Smooth muscle cell (in vitro differentiated cells): ENCODE data around the gene ID3. TPM values are rescaled to one million over a fixed set of nuclear protein-coding genes. Genes with fewer than 3 reads are reported as not detected.

Source experiments
- DNase-seq: peaks from one replicate; lab custom pipeline; 2025; ENCODE audit not compliant: unreplicated experiment; lab: John Stamatoyannopoulos, UW
- H2AFZ ChIP-seq: fragments of 200-600 bp; sonication (generic); 2 replicates; pipeline ENCODE4 v1.6.0; 2016; ENCODE audit warnings: antibody characterized with exemption, low read depth, mild to moderate bottlenecking
- H3F3A ChIP-seq: fragments of 200-600 bp; sonication (generic); 2 replicates; pipeline ENCODE4 v1.6.0; 2017; ENCODE audit warnings: antibody characterized with exemption, low read depth
- H3K27ac ChIP-seq: fragments of 200-600 bp; sonication (generic); 2 replicates; pipeline ENCODE4 v1.5.1; 2016; ENCODE audit warnings: low read depth, mild to moderate bottlenecking
- H3K27me3 ChIP-seq: fragments of 200-600 bp; sonication (generic); 2 replicates; pipeline ENCODE4 v1.6.1; 2016; ENCODE audit warnings: low read depth, mild to moderate bottlenecking
- H3K36me3 ChIP-seq: fragments of 200-600 bp; sonication (generic); 2 replicates; pipeline ENCODE4 v1.5.1; 2016; ENCODE audit warnings: low read depth
- H3K4me1 ChIP-seq: fragments of 200-600 bp; sonication (generic); 2 replicates; pipeline ENCODE4 v1.5.1; 2016; ENCODE audit warnings: low read depth
- H3K4me2 ChIP-seq: fragments of 200-600 bp; sonication (generic); 2 replicates; pipeline ENCODE4 v1.6.0; 2016; ENCODE audit warnings: mild to moderate bottlenecking
- H3K4me3 ChIP-seq: fragments of 200-600 bp; sonication (generic); 2 replicates; pipeline ENCODE4 v1.5.1; 2016; ENCODE audit warnings: mild to moderate bottlenecking
- H3K79me2 ChIP-seq: fragments of 200-600 bp; sonication (generic); 2 replicates; pipeline ENCODE4 v1.6.0; 2016; ENCODE audit warnings: low read depth, mild to moderate bottlenecking
- H3K9ac ChIP-seq: fragments of 200-600 bp; sonication (generic); 2 replicates; pipeline ENCODE4 v1.6.0; 2016; ENCODE audit warnings: low read depth
- H3K9me3 ChIP-seq: fragments of 200-600 bp; sonication (generic); replicated peaks from 2 replicates; pipeline ENCODE4 v1.5.1; 2016; ENCODE audit warnings: low read depth
- H4K20me1 ChIP-seq: fragments of 200-600 bp; sonication (generic); 2 replicates; pipeline ENCODE4 v1.6.0; 2016; ENCODE audit warnings: low read depth
- CTCF ChIP-seq: fragments of 200-600 bp; sonication (generic); IDR thresholded peaks from 2 replicates; pipeline ENCODE4 v1.5.1; 2017; ENCODE audit warnings: borderline replicate concordance, mild to moderate bottlenecking, antibody characterized with exemption; ENCODE audit not compliant: insufficient read depth, poor library complexity, severe bottlenecking
- WGBS: methylation state at CpG from one replicate; pipeline ENCODE4 v1.1.7; 2016; ENCODE audit warnings: low lambda C conversion rate; 5-methylcytosine and 5-hydroxymethylcytosine counted together
- polyA plus RNA-seq: library from polyadenylated mRNA; unstranded; fragments of >200 nt; fragmentation: Nextera tagmentation; extraction: Ambion mirVana; gene quantifications from 2 replicates; pipeline ENCODE4 v1.2.1, GENCODE V29; 2016
- total RNA-seq: library from RNA; depleted of rRNA; stranded (reverse); fragments of >200 nt; gene quantifications from 2 replicates; pipeline ENCODE4 v1.2.3, GENCODE V29; 2014

Gene ID3
- total and polyA plus RNA-seq, 2 experiments from 2014 or later, result 752 to 929 TPM

GRCh38 chr1:23577056-23578004, 18.0 kb upstream of the ID3 start:
- Histone ChIP-seq H3F3A (peaks cover 42% of the 10 kb centered on the region), H3K27ac (peak overlapping the region; percentile 95), H3K9ac (peak overlapping the region; percentile 52), H4K20me1 (no peaks in the 10 kb centered on the region), H3K27me3 (no peaks in the 10 kb centered on the region), H3K4me2 (peak overlapping the region; percentile 78), H3K79me2 (no peaks in the 10 kb centered on the region), H3K4me1 (peaks cover 30% of the 10 kb centered on the region), H3K9me3 (no peaks in the 10 kb centered on the region), H3K4me3 (peak overlapping the region; percentile 14), H2AFZ (no peak overlapping the region), H3K36me3 (no peaks in the 10 kb centered on the region)
- no peak for TF ChIP-seq CTCF
- DNase-seq, result no peak
- 4% methylated on average over 11 of the region's 11 CpGs for WGBS

- WGBS, result 73% methylated on average over 7 of the region's 7 CpGs
- no peak overlapping the region for H2AFZ ChIP-seq
- no peak for DNase-seq
- H3F3A ChIP-seq, result peaks cover 42% of the 10 kb centered on the region
- peak overlapping the region; percentile 14 for H3K4me3 ChIP-seq
- H3K4me2 ChIP-seq, result peak overlapping the region; percentile 78
- H4K20me1 ChIP-seq, result no peaks in the 10 kb centered on the region
- H3K27me3 ChIP-seq, result no peaks in the 10 kb centered on the region
- H3K4me1 ChIP-seq, result peaks cover 30% of the 10 kb centered on the region
- no peaks in the 10 kb centered on the region for H3K9me3 ChIP-seq
- no peaks in the 10 kb centered on the region for H3K36me3 ChIP-seq
- no peaks in the 10 kb centered on the region for H3K79me2 ChIP-seq
- TF ChIP-seq CTCF, result no peak
- peak overlapping the region; percentile 95 for H3K27ac ChIP-seq
- peak overlapping the region; percentile 52 for H3K9ac ChIP-seq
Observed at GRCh38 chr1:23576338-23577055, 17.2 kb upstream of the ID3 start.

GRCh38 chr1:23575226-23575810, 16.0 kb upstream of the ID3 start:
- H3K36me3 ChIP-seq, result no peaks in the 10 kb centered on the region

More at GRCh38 chr1:23575226-23575810, 16.0 kb upstream of the ID3 start:
- Histone ChIP-seq H3K79me2 (no peaks in the 10 kb centered on the region), H3K4me3 (no peak overlapping the region), H3K9ac (no peak overlapping the region), H3K27ac (peak overlapping the region; percentile 95), H3K27me3 (no peaks in the 10 kb centered on the region), H3K4me1 (peaks cover 24% of the 10 kb centered on the region), H4K20me1 (no peaks in the 10 kb centered on the region), H3F3A (peaks cover 35% of the 10 kb centered on the region), H3K9me3 (no peaks in the 10 kb centered on the region), H2AFZ (no peak overlapping the region), H3K4me2 (no peak overlapping the region)
- DNase-seq, result no peak
- 83% methylated on average over 5 of the region's 5 CpGs for WGBS
- TF ChIP-seq CTCF, result no peak
